Activated CD4-positive, alpha-beta T cell treated with anti-CD3 and anti-CD28 coated beads, Interleukin-2, amount 50 U/mL, for 24 hours (primary cell): Measurements from ENCODE around the gene LAMA1.

ENCODE experiments used
- DNase-seq, 2 donors: peaks; one replicate each; pipeline ENCODE4 v3.0.0-alpha.2; 2020; ENCODE audit warnings: low read depth in 1 of 2, low spot score in 1 of 2

Gene LAMA1

GRCh38 chr18:6917072-6917471 is 200.5 kb downstream of the LAMA1 start:
- DNase-seq = no peak

- DNase-seq = no peak
Measured at GRCh38 chr18:6901286-6901926, 216.2 kb downstream of the LAMA1 start.

- DNase-seq = no peak
Measured at GRCh38 chr18:6891788-6892187, 225.8 kb downstream of the LAMA1 start.
